Loucy (cell line): Measurements from ENCODE around the gene CDH4.

Experiments
- EZH2phosphoT487 ChIP-seq: fragments of 200-600 bp; IDR thresholded peaks from 2 replicates; pipeline ENCODE4 v1.6.1; 2018; ENCODE audit warnings: antibody characterized with exemption, mild to moderate bottlenecking, moderate library complexity, borderline replicate concordance
- TF ChIP-seq, protein P1 (sequence below): fragments of 200-600 bp; sonication (generic); conservative IDR thresholded peaks from 2 replicates; pipeline ENCODE4 v1.5.1; 2014; ENCODE audit warnings: mild to moderate bottlenecking, antibody characterized with exemption, low read length

DNA sequence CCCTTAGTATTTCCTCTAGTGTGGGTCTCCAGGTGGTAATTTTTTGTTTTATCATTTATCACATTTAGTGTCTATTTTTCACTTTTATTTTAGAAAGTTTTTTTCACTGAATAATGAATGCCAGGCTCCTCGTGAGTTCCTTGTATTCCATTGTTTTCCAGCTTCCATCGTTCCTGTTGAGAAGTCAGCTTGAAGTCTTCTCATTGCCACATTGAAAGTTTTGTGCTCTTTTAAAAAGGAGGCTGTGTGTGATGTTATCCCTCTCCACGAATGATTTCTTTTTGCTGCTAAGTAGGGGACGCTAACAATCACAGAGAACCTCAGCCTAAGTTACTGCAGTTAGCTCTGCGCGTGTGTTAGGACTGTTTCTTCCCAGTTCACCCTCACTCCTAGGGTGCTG, 619.1 kb downstream of the CDH4 start:
- TF ChIP-seq, protein P1, sequence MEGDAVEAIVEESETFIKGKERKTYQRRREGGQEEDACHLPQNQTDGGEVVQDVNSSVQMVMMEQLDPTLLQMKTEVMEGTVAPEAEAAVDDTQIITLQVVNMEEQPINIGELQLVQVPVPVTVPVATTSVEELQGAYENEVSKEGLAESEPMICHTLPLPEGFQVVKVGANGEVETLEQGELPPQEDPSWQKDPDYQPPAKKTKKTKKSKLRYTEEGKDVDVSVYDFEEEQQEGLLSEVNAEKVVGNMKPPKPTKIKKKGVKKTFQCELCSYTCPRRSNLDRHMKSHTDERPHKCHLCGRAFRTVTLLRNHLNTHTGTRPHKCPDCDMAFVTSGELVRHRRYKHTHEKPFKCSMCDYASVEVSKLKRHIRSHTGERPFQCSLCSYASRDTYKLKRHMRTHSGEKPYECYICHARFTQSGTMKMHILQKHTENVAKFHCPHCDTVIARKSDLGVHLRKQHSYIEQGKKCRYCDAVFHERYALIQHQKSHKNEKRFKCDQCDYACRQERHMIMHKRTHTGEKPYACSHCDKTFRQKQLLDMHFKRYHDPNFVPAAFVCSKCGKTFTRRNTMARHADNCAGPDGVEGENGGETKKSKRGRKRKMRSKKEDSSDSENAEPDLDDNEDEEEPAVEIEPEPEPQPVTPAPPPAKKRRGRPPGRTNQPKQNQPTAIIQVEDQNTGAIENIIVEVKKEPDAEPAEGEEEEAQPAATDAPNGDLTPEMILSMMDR: no peak
- no peak for TF ChIP-seq EZH2phosphoT487
